ENCODE measurements around the gene NBEAL2. TPM values are rescaled to one million over a fixed set of nuclear protein-coding genes. Genes with fewer than 3 reads are reported as not detected.
A peak's percentile ranks its signal among the peaks of the same experiment; 100 is the strongest.

NBEAL2 gene
- total RNA-seq, 1 donor from 2014 or later: 227 TPM

- intact Hi-C loops (cut with DNase I): no loop called here
- Histone ChIP-seq H3K4me3 (no peak overlapping the region), H3K27me3 (no peaks in the 10 kb centered on the region), H3K36me3 (peaks cover 0 to 11% of the 10 kb centered on the region in 2 donors), H3K4me1 (peaks cover 14% of the 10 kb centered on the region), H3K9me3 (no peaks in the 10 kb centered on the region), H3K27ac (no peak overlapping the region)
- DNase-seq (ENCODE audit: extremely low spot score in 2 of 2): no peak
- no peak for TF ChIP-seq CTCF (IDR thresholded peaks at IDR 0.05)
These were observed 31.4 kb downstream of the NBEAL2 start for GRCh38 chr3:47010910-47011309.

DNA sequence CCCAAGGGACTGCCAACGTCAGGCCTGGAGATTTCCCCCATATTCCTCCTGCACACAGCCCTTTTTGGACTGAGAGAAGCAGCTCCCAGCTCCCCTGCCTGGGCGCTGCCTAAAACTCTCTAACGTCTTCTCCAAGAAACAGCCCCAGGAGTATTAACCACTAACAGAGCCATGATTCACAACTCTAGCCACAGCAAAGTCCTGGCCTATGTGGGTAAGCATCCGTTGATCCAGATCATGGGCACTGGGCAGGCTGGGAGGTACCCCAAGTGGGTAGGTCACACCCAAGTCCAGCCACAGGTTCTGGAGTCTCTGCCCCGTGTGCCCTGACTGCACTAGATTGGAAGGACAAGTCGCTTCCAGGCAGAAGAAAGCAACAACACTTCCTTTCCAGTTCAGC, 31.9 kb downstream of the NBEAL2 start:
- peaks cover 14% of the 10 kb centered on the region for H3K4me1 ChIP-seq
- no peak for DNase-seq (ENCODE audit: extremely low spot score in 2 of 2)
- H3K27me3 ChIP-seq: no peaks in the 10 kb centered on the region
- H3K9me3 ChIP-seq: no peaks in the 10 kb centered on the region
- H3K4me3 ChIP-seq: no peak overlapping the region
- intact Hi-C loops (cut with DNase I): no loop called here
- no peak for TF ChIP-seq POLR2A (IDR thresholded peaks at IDR 0.05)
- no peak for TF ChIP-seq POLR2AphosphoS5 (IDR thresholded peaks at IDR 0.05; ENCODE audit: insufficient read depth in 1 of 2, low read depth in 1 of 2)
- no peak for TF ChIP-seq CTCF (IDR thresholded peaks at IDR 0.05)
- H3K36me3 ChIP-seq: peaks cover 0 to 11% of the 10 kb centered on the region in 2 donors
- no peak overlapping the region for H3K27ac ChIP-seq

DNA sequence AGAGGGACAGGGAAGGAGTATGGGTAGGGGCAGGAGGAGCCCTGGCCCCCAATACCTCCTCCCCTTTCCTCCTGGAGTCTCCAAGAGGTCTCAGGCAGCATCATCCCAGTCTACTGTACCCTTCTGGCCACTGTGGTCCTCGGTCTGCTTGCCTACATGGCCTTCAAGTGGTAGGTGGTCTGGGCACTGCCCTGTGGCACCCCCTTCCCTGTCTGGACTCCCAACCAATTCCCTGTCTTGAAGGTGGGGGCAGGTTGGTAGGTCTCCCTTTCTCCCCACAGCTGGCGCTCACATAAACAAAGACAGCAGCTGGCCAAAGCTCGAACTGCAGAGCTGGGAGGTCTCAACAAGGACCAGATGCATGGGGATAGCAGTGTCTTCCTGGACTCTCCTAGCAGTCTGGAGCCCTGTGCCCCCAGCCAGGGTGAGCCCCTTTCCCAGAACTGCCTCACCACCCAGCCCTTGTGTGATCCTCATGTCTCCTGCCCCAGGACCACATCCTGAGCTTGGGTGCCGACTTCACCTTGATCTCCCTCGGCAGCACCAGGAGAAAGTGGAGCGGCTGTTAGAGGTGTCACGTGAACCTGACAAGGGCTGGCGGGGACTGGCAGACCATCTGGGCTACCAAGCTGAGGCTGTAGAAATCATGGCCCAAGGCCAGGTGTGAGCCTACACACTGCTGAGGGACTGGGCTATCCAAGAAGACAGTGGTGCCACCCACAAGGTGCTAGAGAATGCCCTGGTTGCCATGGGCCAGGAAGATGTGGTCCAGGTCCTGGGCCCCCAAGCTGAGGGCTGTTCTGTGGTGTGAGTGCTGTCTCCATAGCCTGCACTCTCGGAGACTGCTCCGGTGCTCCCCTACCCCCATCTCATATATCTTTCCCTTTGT, 33.1 kb downstream of the NBEAL2 start:
- intact Hi-C loops (cut with DNase I): no loop called here
- TF ChIP-seq CTCF (IDR thresholded peaks at IDR 0.05): no peak
- no peak for TF ChIP-seq POLR2A (IDR thresholded peaks at IDR 0.05)
- no peak for TF ChIP-seq POLR2AphosphoS5 (IDR thresholded peaks at IDR 0.05; ENCODE audit: insufficient read depth in 1 of 2, low read depth in 1 of 2)
- Histone ChIP-seq H3K27ac (no peak overlapping the region), H3K9me3 (no peaks in the 10 kb centered on the region), H3K4me3 (no peak overlapping the region), H3K36me3 (peaks cover 5 to 23% of the 10 kb centered on the region in 2 donors), H3K4me1 (peaks cover 14% of the 10 kb centered on the region), H3K27me3 (no peaks in the 10 kb centered on the region)
- peak in 1 of 2 donors; percentile 79 for DNase-seq (ENCODE audit: extremely low spot score in 2 of 2)

GRCh38 chr3:47013231-47013630, 33.8 kb downstream of the NBEAL2 start:
- Histone ChIP-seq H3K9me3 (no peaks in the 10 kb centered on the region), H3K27me3 (no peaks in the 10 kb centered on the region), H3K4me3 (no peak overlapping the region), H3K36me3 (peaks cover 5 to 30% of the 10 kb centered on the region in 2 donors), H3K4me1 (peaks cover 14% of the 10 kb centered on the region), H3K27ac (no peak overlapping the region)
- TF ChIP-seq POLR2AphosphoS5 (IDR thresholded peaks at IDR 0.05; ENCODE audit: insufficient read depth in 1 of 2, low read depth in 1 of 2) (no peak), CTCF (IDR thresholded peaks at IDR 0.05) (no peak), POLR2A (IDR thresholded peaks at IDR 0.05) (no peak)
- no peak for DNase-seq (ENCODE audit: extremely low spot score in 2 of 2)
- intact Hi-C loops (cut with DNase I): no loop called here

- no peaks in the 10 kb centered on the region for H3K27me3 ChIP-seq
- DNase-seq (ENCODE audit: extremely low spot score in 2 of 2): no peak
- no peak overlapping the region for H3K27ac ChIP-seq
- H3K4me1 ChIP-seq: peaks cover 9% of the 10 kb centered on the region
- no peaks in the 10 kb centered on the region for H3K9me3 ChIP-seq
- intact Hi-C loops (cut with DNase I): no loop called here
- no peak overlapping the region for H3K4me3 ChIP-seq
- H3K36me3 ChIP-seq: peaks cover 5 to 38% of the 10 kb centered on the region in 2 donors
- TF ChIP-seq POLR2AphosphoS5 (IDR thresholded peaks at IDR 0.05; ENCODE audit: insufficient read depth in 1 of 2, low read depth in 1 of 2): no peak
- no peak for TF ChIP-seq POLR2A (IDR thresholded peaks at IDR 0.05)
- no peak for TF ChIP-seq CTCF (IDR thresholded peaks at IDR 0.05)
These were observed 34.6 kb downstream of the NBEAL2 start for GRCh38 chr3:47014036-47014435.
